ENCODE measurements around the gene PAF1.

DNA sequence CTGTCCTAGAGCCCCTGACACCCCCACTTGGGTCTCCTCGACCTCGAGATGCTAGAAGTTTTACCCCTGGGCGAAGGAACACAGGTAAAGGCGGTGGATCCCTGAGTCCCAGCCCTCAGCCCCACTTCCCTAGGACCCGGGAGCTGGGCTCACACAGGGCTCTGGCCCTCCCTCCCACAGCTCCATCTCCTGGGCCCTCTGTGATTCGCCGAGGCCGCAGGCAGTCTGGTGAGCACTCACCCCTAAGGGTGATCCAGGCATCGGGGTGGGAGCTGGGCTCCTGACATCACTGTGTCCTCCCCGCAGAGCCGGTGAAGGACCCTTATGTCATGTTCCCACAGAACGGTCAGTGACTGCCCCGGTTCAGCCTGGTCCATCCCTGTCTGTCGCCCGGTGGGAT, 29.9 kb upstream of the PAF1 start:
- no peak for TF ChIP-seq POLR2A (IDR thresholded peaks at IDR 0.05)
- TF ChIP-seq, protein P1, sequence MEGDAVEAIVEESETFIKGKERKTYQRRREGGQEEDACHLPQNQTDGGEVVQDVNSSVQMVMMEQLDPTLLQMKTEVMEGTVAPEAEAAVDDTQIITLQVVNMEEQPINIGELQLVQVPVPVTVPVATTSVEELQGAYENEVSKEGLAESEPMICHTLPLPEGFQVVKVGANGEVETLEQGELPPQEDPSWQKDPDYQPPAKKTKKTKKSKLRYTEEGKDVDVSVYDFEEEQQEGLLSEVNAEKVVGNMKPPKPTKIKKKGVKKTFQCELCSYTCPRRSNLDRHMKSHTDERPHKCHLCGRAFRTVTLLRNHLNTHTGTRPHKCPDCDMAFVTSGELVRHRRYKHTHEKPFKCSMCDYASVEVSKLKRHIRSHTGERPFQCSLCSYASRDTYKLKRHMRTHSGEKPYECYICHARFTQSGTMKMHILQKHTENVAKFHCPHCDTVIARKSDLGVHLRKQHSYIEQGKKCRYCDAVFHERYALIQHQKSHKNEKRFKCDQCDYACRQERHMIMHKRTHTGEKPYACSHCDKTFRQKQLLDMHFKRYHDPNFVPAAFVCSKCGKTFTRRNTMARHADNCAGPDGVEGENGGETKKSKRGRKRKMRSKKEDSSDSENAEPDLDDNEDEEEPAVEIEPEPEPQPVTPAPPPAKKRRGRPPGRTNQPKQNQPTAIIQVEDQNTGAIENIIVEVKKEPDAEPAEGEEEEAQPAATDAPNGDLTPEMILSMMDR (IDR thresholded peaks at IDR 0.05 in 4 of 5, conservative IDR thresholded peaks at IDR 0.05 in 1 of 5), result no peak

Measured in gastrocnemius medialis (tissue), 4 donors.